ENCODE data around the gene KLHL22. TPM values are rescaled to one million over a fixed set of nuclear protein-coding genes. Genes with fewer than 3 reads are reported as not detected.

KLHL22 gene
- total RNA-seq, 2 donors from 2014 or later: 45.1 to 51.3 TPM

DNA sequence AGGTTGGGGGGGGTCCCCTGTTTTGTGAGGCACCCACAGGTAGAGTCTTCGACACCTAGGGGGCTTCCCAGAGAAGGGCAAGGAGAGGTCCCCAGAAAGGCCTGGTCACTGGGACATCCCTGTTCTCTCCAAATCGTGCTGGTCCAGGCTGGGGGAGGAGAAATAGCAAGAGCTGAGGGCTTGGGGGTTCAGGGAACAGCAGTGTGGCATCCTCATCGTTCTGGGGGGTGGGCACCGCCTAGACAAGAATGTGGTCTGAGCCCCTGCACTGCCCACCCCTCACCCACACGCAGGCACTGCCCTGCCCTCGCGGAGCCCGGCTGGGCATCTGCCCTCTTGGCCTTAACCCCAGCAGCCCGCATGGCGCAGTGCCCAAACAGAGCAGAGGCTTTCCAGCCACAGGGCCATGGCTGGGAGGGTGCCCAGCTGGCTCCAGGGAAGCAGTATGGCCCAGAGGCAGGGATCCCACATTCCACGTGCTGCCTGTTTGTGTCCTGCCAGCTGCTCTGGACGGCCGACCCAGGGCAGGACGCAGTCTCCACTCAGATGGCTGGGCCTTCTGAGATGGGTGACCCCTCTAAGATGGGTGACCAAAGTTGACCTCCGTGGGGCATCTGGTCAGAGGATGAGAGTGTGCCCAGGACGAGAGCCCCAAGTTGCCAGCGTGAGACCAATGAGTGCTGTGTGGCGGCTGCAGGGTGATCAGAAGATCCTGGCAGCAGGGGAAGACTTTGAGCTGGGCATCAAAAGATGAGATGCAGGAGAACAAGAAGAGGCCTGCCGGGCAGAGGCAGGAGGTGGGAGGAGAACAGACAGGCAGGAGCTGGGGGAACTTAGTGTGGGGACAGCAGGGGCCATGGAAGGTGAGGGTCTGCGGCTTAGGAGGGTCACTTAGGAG, 72.3 kb downstream of the KLHL22 start:
- DNase-seq (ENCODE audit: low spot score): no peak
- Histone ChIP-seq H3K9me3 (no peaks in the 10 kb centered on the region), H3K27ac (no peak overlapping the region), H3K27me3 (replicated peaks; ENCODE audit: insufficient read depth) (no peaks in the 10 kb centered on the region), H3K36me3 (no peaks in the 10 kb centered on the region), H3K4me1 (replicated peaks) (no peaks in the 10 kb centered on the region), H3K4me3 (no peak overlapping the region)
- intact Hi-C loops (cut with DNase I): no loop called here
- TF ChIP-seq POLR2AphosphoS5 (IDR thresholded peaks at IDR 0.05) (no peak), POLR2A (IDR thresholded peaks at IDR 0.05) (no peak), CTCF (IDR thresholded peaks at IDR 0.05) (no peak)
- 45% methylated on average over 12 of the region's 20 CpGs for WGBS

GRCh38 chr22:20422271-20423007, 73.2 kb downstream of the KLHL22 start:
- TF ChIP-seq POLR2A (IDR thresholded peaks at IDR 0.05) (no peak), POLR2AphosphoS5 (IDR thresholded peaks at IDR 0.05) (no peak), CTCF (IDR thresholded peaks at IDR 0.05) (no peak)
- Histone ChIP-seq H3K36me3 (no peaks in the 10 kb centered on the region), H3K27me3 (replicated peaks; ENCODE audit: insufficient read depth) (no peaks in the 10 kb centered on the region), H3K4me3 (no peak overlapping the region), H3K4me1 (replicated peaks) (no peaks in the 10 kb centered on the region), H3K9me3 (no peaks in the 10 kb centered on the region), H3K27ac (no peak overlapping the region)
- no peak for DNase-seq (ENCODE audit: low spot score)
- intact Hi-C loops (cut with DNase I): no loop called here
- 51% methylated on average over 18 of the region's 21 CpGs for WGBS

DNA sequence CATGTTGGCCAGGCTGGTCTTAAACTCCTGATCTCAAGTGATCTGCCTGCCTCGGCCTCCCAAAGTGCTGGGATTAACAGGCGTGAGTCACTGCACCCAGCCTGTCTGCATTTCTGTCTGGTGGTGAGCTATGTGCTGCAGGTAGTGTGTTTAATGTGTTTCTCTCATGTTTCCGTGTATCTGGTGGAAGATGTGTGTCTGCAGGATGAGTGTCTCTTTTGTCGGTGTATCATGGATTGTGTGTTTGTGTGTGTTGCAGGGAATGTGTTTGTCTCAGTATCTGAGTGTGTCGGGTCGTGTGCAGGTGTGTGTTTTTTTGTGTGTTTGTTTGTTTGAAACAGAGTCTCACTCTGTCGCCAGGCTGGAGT, 74.1 kb downstream of the KLHL22 start:
- Histone ChIP-seq H3K4me1 (replicated peaks) (no peaks in the 10 kb centered on the region), H3K27ac (no peak overlapping the region), H3K4me3 (no peak overlapping the region), H3K36me3 (no peaks in the 10 kb centered on the region), H3K9me3 (no peaks in the 10 kb centered on the region), H3K27me3 (replicated peaks; ENCODE audit: insufficient read depth) (no peaks in the 10 kb centered on the region)
- WGBS: 94% methylated on average over 7 of the region's 7 CpGs
- intact Hi-C loops (cut with DNase I): no loop called here
- TF ChIP-seq POLR2AphosphoS5 (IDR thresholded peaks at IDR 0.05) (no peak), POLR2A (IDR thresholded peaks at IDR 0.05) (no peak), CTCF (IDR thresholded peaks at IDR 0.05) (no peak)
- DNase-seq (ENCODE audit: low spot score): no peak

DNA sequence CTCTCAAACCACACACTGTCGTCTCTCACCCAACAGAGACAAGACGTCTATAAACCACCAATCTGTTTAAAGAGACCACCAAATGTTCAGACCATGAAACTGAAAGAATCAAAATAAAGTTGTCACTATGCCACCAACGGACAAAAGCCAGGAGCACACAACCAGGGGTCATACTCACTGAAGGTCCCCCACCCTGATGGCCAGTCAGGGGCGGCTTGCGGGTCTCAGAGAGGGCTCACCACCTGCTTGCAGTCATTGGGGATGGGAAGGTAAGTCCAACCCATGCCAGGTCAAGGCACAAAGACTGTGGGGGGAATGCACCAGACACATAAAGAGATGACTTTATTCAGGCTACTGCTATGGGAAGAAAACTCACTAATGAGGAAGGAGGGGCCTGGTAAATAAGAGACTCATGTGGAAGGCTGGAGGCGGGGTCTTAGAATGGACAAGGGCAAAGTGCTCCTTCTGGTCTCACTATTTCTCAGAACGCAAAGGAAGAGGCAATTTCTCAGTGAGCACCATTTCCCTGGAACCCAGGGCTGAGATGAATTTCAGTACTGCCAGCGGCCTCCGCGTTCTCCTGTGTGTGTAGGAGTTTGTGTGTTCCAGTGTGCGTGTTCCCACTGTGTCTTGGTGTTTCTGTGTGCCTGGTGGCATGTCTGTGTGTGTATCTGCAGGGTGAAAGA, 75.3 kb downstream of the KLHL22 start:
- TF ChIP-seq POLR2A (IDR thresholded peaks at IDR 0.05): no peak
- no peak for TF ChIP-seq POLR2AphosphoS5 (IDR thresholded peaks at IDR 0.05)
- intact Hi-C loops (cut with DNase I): no loop called here

GRCh38 chr22:20419664-20419951, 76.0 kb downstream of the KLHL22 start:
- Histone ChIP-seq H3K9me3 (no peaks in the 10 kb centered on the region), H3K27ac (no peak overlapping the region), H3K4me1 (replicated peaks) (no peaks in the 10 kb centered on the region), H3K27me3 (replicated peaks; ENCODE audit: insufficient read depth) (no peaks in the 10 kb centered on the region), H3K36me3 (no peaks in the 10 kb centered on the region), H3K4me3 (no peak overlapping the region)
- no peak for DNase-seq (ENCODE audit: low spot score)
- no peak for TF ChIP-seq CTCF (IDR thresholded peaks at IDR 0.05)
- no peak for TF ChIP-seq POLR2AphosphoS5 (IDR thresholded peaks at IDR 0.05)
- no peak for TF ChIP-seq POLR2A (IDR thresholded peaks at IDR 0.05)
- intact Hi-C loops (cut with DNase I): loop anchor here (2.0 to 10.0 kb wide), 3 partner anchors 37 to 275 kb away; partner anchors contain the start of gene KLHL22
- WGBS: 89% methylated on average over 2 of the region's 2 CpGs

More for the DNA sequence above, 75.3 kb downstream of the KLHL22 start:
- Histone ChIP-seq H3K4me3 (no peak overlapping the region), H3K9me3 (no peaks in the 10 kb centered on the region), H3K36me3 (no peaks in the 10 kb centered on the region), H3K27me3 (replicated peaks; ENCODE audit: insufficient read depth) (no peaks in the 10 kb centered on the region), H3K27ac (no peak overlapping the region), H3K4me1 (replicated peaks) (no peaks in the 10 kb centered on the region)
- WGBS: 92% methylated on average over 11 of the region's 11 CpGs
- DNase-seq (ENCODE audit: low spot score): no peak
